Suprapubic skin (tissue), 4 donors: Measurements from ENCODE around the gene BARHL1.

Source experiments
- EP300 ChIP-seq: sonication (generic); formaldehyde crosslinking; IDR thresholded peaks from one replicate; pipeline ENCODE4 v1.6.1; 2017; ENCODE audit warnings: antibody characterized with exemption
- POLR2A ChIP-seq, 2 donors: fragments of 450-650 bp; IDR thresholded peaks; one replicate each; pipeline ENCODE4 v1.6.1; 2017; ENCODE audit warnings: antibody characterized with exemption in 2 of 2, mild to moderate bottlenecking in 2 of 2, moderate library complexity in 2 of 2
- POLR2AphosphoS5 ChIP-seq, 3 donors: sonication (generic); formaldehyde crosslinking; IDR thresholded peaks; one replicate each; pipeline ENCODE4 v1.6.1; 2017; ENCODE audit warnings: antibody characterized with exemption in 3 of 3
- TF ChIP-seq, protein P1 (sequence below), 2 donors: fragments of 200-600 bp in 1 of 2; fragments of 450-650 bp in 1 of 2; sonication (generic) in 1 of 2; IDR thresholded peaks; one replicate each; pipeline ENCODE4 v1.5.1; 2016 to 2019; ENCODE audit warnings: antibody characterized with exemption in 2 of 2, mild to moderate bottlenecking in 1 of 2, moderate library complexity in 1 of 2

DNA sequence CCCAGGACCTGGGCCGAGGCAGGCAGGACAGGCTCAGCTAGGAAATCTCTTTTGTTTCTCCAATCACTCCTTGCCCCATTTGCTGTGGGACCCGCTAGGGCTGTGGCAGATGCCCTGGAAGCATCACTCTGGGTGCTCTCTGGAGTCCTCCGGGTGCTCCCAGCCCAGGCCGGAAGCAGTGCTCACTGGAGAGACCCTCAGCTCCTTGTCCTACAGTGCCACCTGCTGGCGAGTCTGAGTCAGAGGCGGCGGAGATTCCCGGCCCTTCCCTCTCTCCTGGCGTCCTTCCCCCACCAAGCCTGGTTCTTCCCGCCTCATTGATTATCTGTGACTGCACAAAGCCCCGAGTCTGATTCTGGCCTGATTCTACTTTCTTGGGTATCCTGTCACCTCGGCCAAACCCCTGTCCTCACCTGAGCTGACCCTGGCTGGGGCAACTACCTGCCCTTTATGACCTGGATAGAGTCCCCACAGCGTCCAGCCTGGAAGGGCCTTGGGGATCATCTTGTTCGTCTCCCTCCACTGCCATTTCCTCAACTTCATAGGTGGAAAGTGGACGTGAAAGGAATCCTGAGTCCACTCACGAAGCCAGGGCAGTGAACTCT, 7.3 kb upstream of the BARHL1 start:
- TF ChIP-seq, protein P1, sequence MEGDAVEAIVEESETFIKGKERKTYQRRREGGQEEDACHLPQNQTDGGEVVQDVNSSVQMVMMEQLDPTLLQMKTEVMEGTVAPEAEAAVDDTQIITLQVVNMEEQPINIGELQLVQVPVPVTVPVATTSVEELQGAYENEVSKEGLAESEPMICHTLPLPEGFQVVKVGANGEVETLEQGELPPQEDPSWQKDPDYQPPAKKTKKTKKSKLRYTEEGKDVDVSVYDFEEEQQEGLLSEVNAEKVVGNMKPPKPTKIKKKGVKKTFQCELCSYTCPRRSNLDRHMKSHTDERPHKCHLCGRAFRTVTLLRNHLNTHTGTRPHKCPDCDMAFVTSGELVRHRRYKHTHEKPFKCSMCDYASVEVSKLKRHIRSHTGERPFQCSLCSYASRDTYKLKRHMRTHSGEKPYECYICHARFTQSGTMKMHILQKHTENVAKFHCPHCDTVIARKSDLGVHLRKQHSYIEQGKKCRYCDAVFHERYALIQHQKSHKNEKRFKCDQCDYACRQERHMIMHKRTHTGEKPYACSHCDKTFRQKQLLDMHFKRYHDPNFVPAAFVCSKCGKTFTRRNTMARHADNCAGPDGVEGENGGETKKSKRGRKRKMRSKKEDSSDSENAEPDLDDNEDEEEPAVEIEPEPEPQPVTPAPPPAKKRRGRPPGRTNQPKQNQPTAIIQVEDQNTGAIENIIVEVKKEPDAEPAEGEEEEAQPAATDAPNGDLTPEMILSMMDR (IDR thresholded peaks at IDR 0.05), result peak in 1 of 2 donors; percentile 69
- TF ChIP-seq EP300 (no peak), POLR2AphosphoS5 (IDR thresholded peaks at IDR 0.05) (no peak), POLR2A (IDR thresholded peaks at IDR 0.05) (no peak)
